Gastroesophageal sphincter (tissue), 4 donors: Measurements from ENCODE around the gene CERS4. TPM values are rescaled to one million over a fixed set of nuclear protein-coding genes. Genes with fewer than 3 reads are reported as not detected.
A peak's percentile ranks its signal among the peaks of the same experiment; 100 is the strongest.

ENCODE experiments used
- ATAC-seq: fragments of 150-250 bp; one replicate; pipeline ENCODE4 v1.9.1; 2016; ENCODE audit warnings: mild to moderate bottlenecking, moderate library complexity
- H3K27ac ChIP-seq, 4 donors: fragments of 200-600 bp; sonication (generic) in 3 of 4; 1 replicate in 3 of 4; 2 replicates in 1 of 4; pipeline ENCODE4 v1.5.1; 2016 to 2019
- H3K27me3 ChIP-seq: fragments of 200-600 bp; sonication (generic); one replicate; pipeline ENCODE4 v1.5.1; 2019
- H3K36me3 ChIP-seq, 2 donors: fragments of 200-600 bp; sonication (generic); one replicate each; pipeline ENCODE4 v1.5.1; 2019; ENCODE audit warnings: control low read depth in 1 of 2
- H3K4me1 ChIP-seq, 3 donors: fragments of 200-600 bp; sonication (generic); 1 replicate in 2 of 3; 2 replicates in 1 of 3; pipeline ENCODE4 v1.5.1; 2016 to 2019; ENCODE audit warnings: control low read depth in 2 of 3
- H3K4me3 ChIP-seq, 2 donors: fragments of 200-600 bp; sonication (generic); one replicate each; pipeline ENCODE4 v1.5.1; 2019; ENCODE audit warnings: mild to moderate bottlenecking in 1 of 2, moderate library complexity in 1 of 2
- H3K9me3 ChIP-seq, 3 donors: fragments of 200-600 bp; sonication (generic); one replicate each; pipeline ENCODE4 v1.5.1; 2017 to 2019; ENCODE audit warnings: control low read depth in 2 of 3
- CTCF ChIP-seq, 4 experiments: fragments of 200-600 bp in 2 of 4; fragments of 450-650 bp in 2 of 4; sonication (generic) in 1 of 4; IDR thresholded peaks; one replicate each; pipeline ENCODE4 v1.5.1; 2017 to 2019; ENCODE audit warnings: antibody characterized with exemption in 4 of 4, mild to moderate bottlenecking in 2 of 4, moderate library complexity in 2 of 4
- EP300 ChIP-seq: sonication (generic); formaldehyde crosslinking; IDR thresholded peaks from one replicate; pipeline ENCODE4 v1.6.1; 2017; ENCODE audit warnings: antibody characterized with exemption, mild to moderate bottlenecking
- POLR2A ChIP-seq, 2 donors: fragments of 450-650 bp; IDR thresholded peaks; one replicate each; pipeline ENCODE4 v1.6.1; 2017; ENCODE audit warnings: antibody characterized with exemption in 2 of 2, mild to moderate bottlenecking in 2 of 2, moderate library complexity in 1 of 2
- POLR2AphosphoS5 ChIP-seq: sonication (generic); formaldehyde crosslinking; IDR thresholded peaks from one replicate; pipeline ENCODE4 v1.6.1; 2017; ENCODE audit warnings: antibody characterized with exemption
- WGBS, 2 donors: methylation state at CpG; one replicate each; pipeline ENCODE4 v1.1.5; 2018; ENCODE audit warnings: low coverage in 1 of 2; 5-methylcytosine and 5-hydroxymethylcytosine counted together
- total RNA-seq, 4 donors: library from RNA; depleted of rRNA; stranded (reverse); fragments of >200 nt; gene quantifications; one replicate each; pipeline ENCODE4 v1.1.0, GENCODE V29; 2016

The CERS4 gene
- total RNA-seq, 4 donors from 2014 or later = 24.8 to 33.8 (median 31.9) TPM

- 73 to 89% methylated on average over 8 to 11 of the region's 33 CpGs for WGBS, 2 donors
- Histone ChIP-seq H3K27ac (no peak overlapping the region), H3K27me3 (no peaks in the 10 kb centered on the region), H3K36me3 (peaks cover 0 to 30% of the 10 kb centered on the region in 2 donors), H3K9me3 (no peaks in the 10 kb centered on the region), H3K4me1 (peaks cover 0 to 46% (median 10%) of the 10 kb centered on the region in 3 donors), H3K4me3 (no peak overlapping the region)
- TF ChIP-seq POLR2A (IDR thresholded peaks at IDR 0.05) = no peak
- no peak for TF ChIP-seq CTCF (IDR thresholded peaks at IDR 0.05)
- TF ChIP-seq POLR2AphosphoS5 = no peak
- TF ChIP-seq EP300 = no peak
- no peak for ATAC-seq
These were observed 95.9 kb downstream of the CERS4 start for GRCh38 chr19:8304841-8305621.

GRCh38 chr19:8305798-8306197 is 96.6 kb downstream of the CERS4 start:
- WGBS, 2 donors = 62% methylated on average over 4 of the region's 4 CpGs; no CpG with 5 or more reads in 1 of the 2 donors
- Histone ChIP-seq H3K27ac (peak overlapping the region in 1 of 4 donors; percentile 17), H3K27me3 (no peaks in the 10 kb centered on the region), H3K36me3 (peaks cover 0 to 38% of the 10 kb centered on the region in 2 donors), H3K4me1 (peaks cover 0 to 46% (median 10%) of the 10 kb centered on the region in 3 donors), H3K9me3 (no peaks in the 10 kb centered on the region), H3K4me3 (no peak overlapping the region)
- no peak for TF ChIP-seq CTCF (IDR thresholded peaks at IDR 0.05)
- TF ChIP-seq POLR2AphosphoS5 = no peak
- no peak for TF ChIP-seq EP300
- TF ChIP-seq POLR2A (IDR thresholded peaks at IDR 0.05) = no peak
- ATAC-seq = no peak

GRCh38 chr19:8306235-8307054 is 97.3 kb downstream of the CERS4 start:
- 74% methylated on average over 6 of the region's 17 CpGs; no CpG with 5 or more reads in 1 of the 2 donors for WGBS, 2 donors
- peaks cover 0 to 44% of the 10 kb centered on the region in 2 donors for H3K36me3 ChIP-seq
- TF ChIP-seq POLR2A (IDR thresholded peaks at IDR 0.05) (no peak), EP300 (no peak), CTCF (IDR thresholded peaks at IDR 0.05) (no peak)
- H3K27me3 ChIP-seq = no peaks in the 10 kb centered on the region
- H3K4me1 ChIP-seq = peaks cover 0 to 46% (median 10%) of the 10 kb centered on the region in 3 donors
- ATAC-seq = no peak
- H3K9me3 ChIP-seq = no peaks in the 10 kb centered on the region
- peak overlapping the region in 3 of 4 donors; percentile 17 to 83 (median 60) for H3K27ac ChIP-seq
- H3K4me3 ChIP-seq = peak overlapping the region in 1 of 2 donors; percentile 72

DNA sequence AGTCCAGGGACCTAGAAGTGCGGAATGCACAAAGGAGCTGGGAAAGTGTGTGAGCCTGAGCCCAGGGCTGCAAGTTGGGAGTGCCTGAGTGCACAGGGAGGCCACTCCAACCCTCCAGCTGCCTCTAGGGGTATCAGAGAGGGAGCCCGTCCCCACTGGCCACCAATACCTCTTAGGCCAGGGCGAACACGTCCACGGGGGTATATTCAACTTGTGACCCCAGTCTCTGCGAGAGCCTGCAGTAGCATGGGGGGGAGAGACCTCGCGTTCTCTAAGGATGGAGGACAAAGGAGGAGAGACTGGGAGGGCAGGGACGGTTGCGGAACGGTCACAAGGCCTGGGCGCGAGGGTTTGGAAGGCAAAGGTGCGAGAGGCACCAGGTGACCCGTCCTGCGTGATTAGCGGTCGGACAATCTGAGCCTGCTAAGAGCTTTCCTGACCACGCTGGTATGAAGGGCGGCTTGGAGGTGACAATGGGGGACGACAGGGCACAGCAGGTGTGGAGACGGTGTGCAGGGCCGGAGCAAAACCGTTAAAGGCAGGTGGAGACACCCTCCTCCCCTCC is 98.3 kb downstream of the CERS4 start:
- Histone ChIP-seq H3K36me3 (peaks cover 0 to 45% of the 10 kb centered on the region in 2 donors), H3K4me3 (peak overlapping the region; percentile 56 to 72), H3K4me1 (peaks cover 0 to 43% (median 10%) of the 10 kb centered on the region in 3 donors), H3K9me3 (no peaks in the 10 kb centered on the region), H3K27ac (peak overlapping the region in 3 of 4 donors; percentile 83 to 85 (median 83)), H3K27me3 (no peaks in the 10 kb centered on the region)
- WGBS, 2 donors = 5 to 14% methylated on average over 10 to 18 of the region's 24 CpGs
- TF ChIP-seq POLR2AphosphoS5 = no peak
- TF ChIP-seq CTCF (IDR thresholded peaks at IDR 0.05) = no peak
- no peak for TF ChIP-seq POLR2A (IDR thresholded peaks at IDR 0.05)
- no peak for TF ChIP-seq EP300
- ATAC-seq = no peak
